ENCODE measurements around the gene ARIH1. TPM values are rescaled to one million over a fixed set of nuclear protein-coding genes. Genes with fewer than 3 reads are reported as not detected.
A peak's percentile ranks its signal among the peaks of the same experiment; 100 is the strongest.

ARIH1 gene
- total RNA-seq, 6 experiments from 2014 or later: 138 to 171 (median 159) TPM

DNA sequence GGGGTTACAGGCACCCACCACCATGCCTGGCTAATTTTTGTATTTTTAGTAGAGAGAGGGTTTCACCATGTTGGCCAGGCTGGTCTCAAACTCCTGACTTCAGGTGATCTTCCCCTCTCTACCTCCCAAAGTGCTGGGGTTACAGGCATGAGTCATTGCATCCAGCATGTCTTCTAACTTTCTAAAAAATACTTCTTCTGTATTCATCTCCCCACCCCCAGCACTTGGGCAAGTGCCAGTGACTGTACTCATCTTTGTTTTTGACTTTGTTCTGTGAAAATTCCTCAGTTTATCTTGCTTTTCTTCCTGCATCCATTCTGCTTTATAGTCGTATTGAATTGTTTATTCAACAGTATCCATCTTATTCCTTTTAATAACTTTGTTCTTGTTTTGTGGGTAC is 47.6 kb downstream of the ARIH1 start:
- no peak for DNase-seq
- H3K36me3 Mint-ChIP-seq (ENCODE audit: low read depth): peaks cover 33% of the 10 kb centered on the region
- no peaks in the 10 kb centered on the region for H3K27me3 Mint-ChIP-seq (ENCODE audit: insufficient read depth)
- H3K4me3 Mint-ChIP-seq: no peak overlapping the region
- H3K9me3 Mint-ChIP-seq: no peaks in the 10 kb centered on the region
- peaks cover 13% of the 10 kb centered on the region for H3K4me1 Mint-ChIP-seq (ENCODE audit: low read depth)
- TF ChIP-seq, protein P1, sequence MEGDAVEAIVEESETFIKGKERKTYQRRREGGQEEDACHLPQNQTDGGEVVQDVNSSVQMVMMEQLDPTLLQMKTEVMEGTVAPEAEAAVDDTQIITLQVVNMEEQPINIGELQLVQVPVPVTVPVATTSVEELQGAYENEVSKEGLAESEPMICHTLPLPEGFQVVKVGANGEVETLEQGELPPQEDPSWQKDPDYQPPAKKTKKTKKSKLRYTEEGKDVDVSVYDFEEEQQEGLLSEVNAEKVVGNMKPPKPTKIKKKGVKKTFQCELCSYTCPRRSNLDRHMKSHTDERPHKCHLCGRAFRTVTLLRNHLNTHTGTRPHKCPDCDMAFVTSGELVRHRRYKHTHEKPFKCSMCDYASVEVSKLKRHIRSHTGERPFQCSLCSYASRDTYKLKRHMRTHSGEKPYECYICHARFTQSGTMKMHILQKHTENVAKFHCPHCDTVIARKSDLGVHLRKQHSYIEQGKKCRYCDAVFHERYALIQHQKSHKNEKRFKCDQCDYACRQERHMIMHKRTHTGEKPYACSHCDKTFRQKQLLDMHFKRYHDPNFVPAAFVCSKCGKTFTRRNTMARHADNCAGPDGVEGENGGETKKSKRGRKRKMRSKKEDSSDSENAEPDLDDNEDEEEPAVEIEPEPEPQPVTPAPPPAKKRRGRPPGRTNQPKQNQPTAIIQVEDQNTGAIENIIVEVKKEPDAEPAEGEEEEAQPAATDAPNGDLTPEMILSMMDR (IDR thresholded peaks at IDR 0.05): no peak
- H3K27ac Mint-ChIP-seq: no peak overlapping the region

DNA sequence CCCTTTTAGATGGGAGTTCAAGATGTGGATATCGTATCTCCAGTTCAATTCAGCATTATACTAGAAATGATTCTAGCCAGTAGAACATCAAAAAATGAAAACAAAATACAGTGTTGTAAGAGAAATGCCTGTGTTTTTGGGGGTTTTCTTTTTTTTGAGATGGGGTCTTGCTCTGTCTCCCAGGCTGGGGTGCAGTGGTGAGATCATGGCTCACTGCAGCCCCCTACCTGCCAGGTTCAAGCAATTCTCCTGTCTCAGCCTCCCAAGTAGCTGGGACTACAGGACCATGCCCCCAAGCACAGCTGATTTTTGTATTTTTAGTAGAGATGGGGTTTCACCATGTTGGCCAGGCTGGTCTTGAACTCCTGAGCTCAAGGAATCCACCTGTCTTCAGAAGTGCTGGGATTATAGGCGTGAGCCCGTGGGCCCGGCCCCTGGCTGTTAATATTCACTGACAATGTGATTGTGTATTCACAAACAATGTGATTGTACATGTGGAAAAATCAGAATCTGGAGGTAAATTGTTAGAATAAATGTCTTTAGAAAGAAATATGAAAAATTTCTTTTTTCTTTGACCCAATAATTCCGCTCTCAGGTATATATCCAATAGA is 59.0 kb downstream of the ARIH1 start:
- Mint-ChIP-seq H3K27me3 (ENCODE audit: insufficient read depth) (no peaks in the 10 kb centered on the region; the same call in 1 of the 2 replicates), H3K4me3 (no peak overlapping the region), H3K27ac (no peak overlapping the region), H3K9me3 (no peaks in the 10 kb centered on the region), H3K36me3 (ENCODE audit: low read depth) (no peaks in the 10 kb centered on the region), H3K4me1 (ENCODE audit: low read depth) (peaks cover 27% of the 10 kb centered on the region)
- DNase-seq: no peak
- TF ChIP-seq, protein P1 (IDR thresholded peaks at IDR 0.05): peak; percentile 63

- Mint-ChIP-seq H3K36me3 (ENCODE audit: low read depth) (peaks cover 6% of the 10 kb centered on the region), H3K4me1 (ENCODE audit: low read depth) (peaks cover 27% of the 10 kb centered on the region), H3K9me3 (peaks cover 5% of the 10 kb centered on the region), H3K4me3 (no peak overlapping the region), H3K27ac (no peak overlapping the region), H3K27me3 (ENCODE audit: insufficient read depth) (peaks cover 2% of the 10 kb centered on the region)
- TF ChIP-seq, protein P1 (IDR thresholded peaks at IDR 0.05): no peak
- DNase-seq: no peak
These were observed 60.4 kb downstream of the ARIH1 start for GRCh38 chr15:72534523-72534922.

- no peak for DNase-seq
- TF ChIP-seq, protein P1 (IDR thresholded peaks at IDR 0.05): no peak
- Mint-ChIP-seq H3K4me1 (ENCODE audit: low read depth) (peaks cover 27% of the 10 kb centered on the region), H3K27me3 (ENCODE audit: insufficient read depth) (peaks cover 2% of the 10 kb centered on the region), H3K4me3 (no peak overlapping the region), H3K9me3 (peaks cover 12% of the 10 kb centered on the region), H3K36me3 (ENCODE audit: low read depth) (peaks cover 15% of the 10 kb centered on the region), H3K27ac (no peak overlapping the region)
These were observed 61.8 kb downstream of the ARIH1 start for GRCh38 chr15:72535911-72536310.

DNA sequence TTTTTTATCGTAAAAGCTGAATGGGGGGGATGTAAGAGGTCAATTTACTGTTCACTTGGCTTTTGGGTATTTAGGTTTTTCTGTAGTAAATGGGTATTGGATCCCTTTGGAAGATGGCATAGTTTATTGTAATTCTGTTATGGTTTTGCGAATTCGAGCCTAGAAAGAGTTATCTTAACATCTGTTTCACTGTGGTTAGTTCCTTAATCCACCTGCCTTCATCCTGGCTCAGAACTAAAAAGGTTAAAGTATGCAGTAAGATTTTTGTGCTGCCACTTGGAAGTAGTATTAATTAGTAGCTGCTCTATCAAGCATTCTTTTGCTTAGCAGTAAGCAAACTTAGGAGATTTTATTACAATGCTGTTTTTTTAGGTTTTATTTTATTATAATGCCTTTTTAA is 62.4 kb downstream of the ARIH1 start:
- Mint-ChIP-seq H3K36me3 (ENCODE audit: low read depth) (peaks cover 20% of the 10 kb centered on the region), H3K4me1 (ENCODE audit: low read depth) (peaks cover 29% of the 10 kb centered on the region), H3K27ac (no peak overlapping the region), H3K27me3 (ENCODE audit: insufficient read depth) (peaks cover 2% of the 10 kb centered on the region), H3K4me3 (no peak overlapping the region), H3K9me3 (peaks cover 14% of the 10 kb centered on the region)
- TF ChIP-seq, protein P1 (IDR thresholded peaks at IDR 0.05): no peak
- no peak for DNase-seq
